GM06990 (cell line): ENCODE data around the gene TBC1D9B.

Experiments used
- DNase-seq: peaks from one replicate; pipeline ENCODE4 v3.0.0-alpha.2; 2011; ENCODE audit not compliant: insufficient read length; ENCODE audit errors: extremely low read depth
- H3K27me3 ChIP-seq: replicated peaks from 2 replicates; pipeline ENCODE4 v1.6.0; 2011; ENCODE audit warnings: low read length; ENCODE audit not compliant: control insufficient read depth, insufficient read depth
- H3K36me3 ChIP-seq: 2 replicates; pipeline ENCODE4 v1.5.1; 2011; ENCODE audit warnings: low read length; ENCODE audit not compliant: control insufficient read depth, insufficient read depth
- H3K4me3 ChIP-seq: replicated peaks from 2 replicates; pipeline ENCODE4 v1.5.1; 2011; ENCODE audit warnings: low read depth, mild to moderate bottlenecking, control low read depth, low read length
- TF ChIP-seq, protein P1 (sequence below): IDR thresholded peaks from 2 replicates; pipeline ENCODE4 v1.5.1; 2011; ENCODE audit warnings: low read length, control low read depth, mild to moderate bottlenecking, inconsistent platforms; ENCODE audit not compliant: insufficient read depth, poor library complexity, severe bottlenecking

The TBC1D9B gene

DNA sequence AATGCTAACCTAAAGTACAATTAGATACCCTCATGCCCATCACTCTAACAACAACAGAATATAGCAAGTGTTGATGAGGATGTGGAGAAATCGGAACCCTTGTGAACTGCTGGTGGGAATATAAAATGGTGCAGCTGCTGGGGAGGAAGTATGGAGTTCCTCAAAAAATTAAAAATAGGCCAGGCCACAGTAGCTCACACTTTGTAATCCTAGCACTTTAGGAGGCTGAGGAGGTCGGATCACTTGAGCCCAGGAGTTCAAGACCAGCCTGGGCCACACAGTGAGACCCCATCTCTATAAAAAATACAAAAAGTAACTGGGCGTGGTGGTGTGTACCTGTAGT is 31.1 kb downstream of the TBC1D9B start:
- Histone ChIP-seq H3K36me3 (peaks cover 36% of the 10 kb centered on the region), H3K27me3 (no peaks in the 10 kb centered on the region), H3K4me3 (no peak overlapping the region)
- no peak for DNase-seq
- TF ChIP-seq, protein P1, sequence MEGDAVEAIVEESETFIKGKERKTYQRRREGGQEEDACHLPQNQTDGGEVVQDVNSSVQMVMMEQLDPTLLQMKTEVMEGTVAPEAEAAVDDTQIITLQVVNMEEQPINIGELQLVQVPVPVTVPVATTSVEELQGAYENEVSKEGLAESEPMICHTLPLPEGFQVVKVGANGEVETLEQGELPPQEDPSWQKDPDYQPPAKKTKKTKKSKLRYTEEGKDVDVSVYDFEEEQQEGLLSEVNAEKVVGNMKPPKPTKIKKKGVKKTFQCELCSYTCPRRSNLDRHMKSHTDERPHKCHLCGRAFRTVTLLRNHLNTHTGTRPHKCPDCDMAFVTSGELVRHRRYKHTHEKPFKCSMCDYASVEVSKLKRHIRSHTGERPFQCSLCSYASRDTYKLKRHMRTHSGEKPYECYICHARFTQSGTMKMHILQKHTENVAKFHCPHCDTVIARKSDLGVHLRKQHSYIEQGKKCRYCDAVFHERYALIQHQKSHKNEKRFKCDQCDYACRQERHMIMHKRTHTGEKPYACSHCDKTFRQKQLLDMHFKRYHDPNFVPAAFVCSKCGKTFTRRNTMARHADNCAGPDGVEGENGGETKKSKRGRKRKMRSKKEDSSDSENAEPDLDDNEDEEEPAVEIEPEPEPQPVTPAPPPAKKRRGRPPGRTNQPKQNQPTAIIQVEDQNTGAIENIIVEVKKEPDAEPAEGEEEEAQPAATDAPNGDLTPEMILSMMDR = no peak

- TF ChIP-seq, protein P1 = no peak
- Histone ChIP-seq H3K36me3 (peaks cover 38% of the 10 kb centered on the region), H3K27me3 (no peaks in the 10 kb centered on the region), H3K4me3 (no peak overlapping the region)
- DNase-seq = no peak
Observed at GRCh38 chr5:179875741-179876609, 31.7 kb downstream of the TBC1D9B start.

DNA sequence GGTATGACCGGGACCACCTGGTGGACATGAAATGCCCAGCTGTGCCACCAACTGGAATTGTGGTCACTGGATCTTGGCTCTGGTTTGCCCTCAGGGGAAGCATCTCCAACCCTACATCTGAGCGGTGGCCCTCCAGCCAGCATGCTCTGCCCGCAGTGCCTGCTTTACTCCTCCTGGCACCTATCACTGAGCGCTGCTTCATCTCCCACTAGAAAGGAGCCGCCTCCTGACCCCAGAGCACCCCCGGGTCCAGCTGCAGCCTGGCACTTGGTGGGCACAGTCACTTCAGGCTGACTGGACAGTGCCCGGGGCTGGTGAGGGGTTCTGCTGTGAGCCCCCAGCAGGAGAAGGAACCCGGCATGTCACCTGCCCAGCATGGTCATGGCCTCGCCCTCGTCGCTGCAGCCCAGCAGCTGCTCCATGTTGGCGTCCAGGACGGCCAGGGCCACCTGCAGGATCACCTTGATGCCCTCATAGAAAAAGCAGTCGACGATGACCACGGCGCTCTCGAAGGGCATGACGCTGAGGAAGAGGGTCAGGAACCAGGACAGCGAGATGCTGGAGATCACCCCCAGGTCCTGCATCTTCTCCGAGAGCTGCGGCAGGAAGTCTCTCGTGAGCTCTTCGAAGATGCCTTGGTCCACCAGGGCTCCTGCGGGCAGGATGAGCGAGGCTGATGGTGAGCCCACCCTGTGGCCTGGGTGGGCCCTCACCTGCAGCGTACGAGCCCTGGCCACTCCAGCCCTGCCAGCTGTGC is 33.0 kb downstream of the TBC1D9B start:
- DNase-seq = no peak
- no peak overlapping the region for H3K4me3 ChIP-seq
- no peaks in the 10 kb centered on the region for H3K27me3 ChIP-seq
- peaks cover 45% of the 10 kb centered on the region for H3K36me3 ChIP-seq
- TF ChIP-seq, protein P1 = no peak

GRCh38 chr5:179874136-179874535 is 33.6 kb downstream of the TBC1D9B start:
- Histone ChIP-seq H3K36me3 (peaks cover 45% of the 10 kb centered on the region), H3K27me3 (no peaks in the 10 kb centered on the region), H3K4me3 (no peak overlapping the region)
- TF ChIP-seq, protein P1 = no peak
- DNase-seq = no peak

DNA sequence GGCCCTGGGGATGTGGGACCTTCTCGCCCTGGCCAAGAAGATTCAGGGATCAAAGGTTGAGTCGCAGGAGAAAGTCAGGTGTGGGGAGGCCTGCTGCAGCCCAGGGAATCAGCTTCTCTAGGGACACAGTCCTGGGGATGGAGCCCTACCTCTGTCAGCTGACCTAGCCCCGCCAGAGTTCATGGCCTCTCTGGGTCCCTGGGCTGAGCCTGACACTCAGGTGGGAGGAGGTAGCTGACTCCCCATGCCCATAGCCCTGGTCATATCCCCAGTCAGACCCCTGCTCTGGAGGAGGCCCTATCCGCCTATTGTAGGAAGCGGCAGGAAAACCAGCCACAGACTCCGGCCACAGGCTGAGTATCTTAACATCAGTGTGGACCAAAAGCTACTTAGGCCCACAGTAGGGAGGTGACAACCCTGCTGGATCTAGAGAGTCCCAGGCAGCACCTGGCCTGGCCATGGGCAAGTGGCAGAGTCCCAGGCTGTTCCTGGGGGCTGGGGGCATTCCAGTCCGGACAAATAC is 34.0 kb downstream of the TBC1D9B start:
- H3K4me3 ChIP-seq = no peak overlapping the region
- TF ChIP-seq, protein P1 = no peak
- H3K27me3 ChIP-seq = no peaks in the 10 kb centered on the region
- no peak for DNase-seq
- peaks cover 45% of the 10 kb centered on the region for H3K36me3 ChIP-seq
